ENCODE results near the gene SFXN2.
"Not testable (repeated sequence)": the region's sequence is repeated elsewhere in the genome, so short reads cannot be mapped to it uniquely, and the experiment has no call there.

The SFXN2 gene

GRCh38 chr10:102752934-102753664 is 38.7 kb downstream of the SFXN2 start:
- H3K4me3 ChIP-seq (ENCODE audit: low read depth, low read length) = no peak overlapping the region
- TF ChIP-seq, protein P1, sequence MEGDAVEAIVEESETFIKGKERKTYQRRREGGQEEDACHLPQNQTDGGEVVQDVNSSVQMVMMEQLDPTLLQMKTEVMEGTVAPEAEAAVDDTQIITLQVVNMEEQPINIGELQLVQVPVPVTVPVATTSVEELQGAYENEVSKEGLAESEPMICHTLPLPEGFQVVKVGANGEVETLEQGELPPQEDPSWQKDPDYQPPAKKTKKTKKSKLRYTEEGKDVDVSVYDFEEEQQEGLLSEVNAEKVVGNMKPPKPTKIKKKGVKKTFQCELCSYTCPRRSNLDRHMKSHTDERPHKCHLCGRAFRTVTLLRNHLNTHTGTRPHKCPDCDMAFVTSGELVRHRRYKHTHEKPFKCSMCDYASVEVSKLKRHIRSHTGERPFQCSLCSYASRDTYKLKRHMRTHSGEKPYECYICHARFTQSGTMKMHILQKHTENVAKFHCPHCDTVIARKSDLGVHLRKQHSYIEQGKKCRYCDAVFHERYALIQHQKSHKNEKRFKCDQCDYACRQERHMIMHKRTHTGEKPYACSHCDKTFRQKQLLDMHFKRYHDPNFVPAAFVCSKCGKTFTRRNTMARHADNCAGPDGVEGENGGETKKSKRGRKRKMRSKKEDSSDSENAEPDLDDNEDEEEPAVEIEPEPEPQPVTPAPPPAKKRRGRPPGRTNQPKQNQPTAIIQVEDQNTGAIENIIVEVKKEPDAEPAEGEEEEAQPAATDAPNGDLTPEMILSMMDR (IDR thresholded peaks at IDR 0.05; ENCODE audit: insufficient read depth, low read depth, low read length, missing control alignments) = peak; percentile 60
- DNase-seq (ENCODE audit: low read depth) = peak; percentile 63

- no peak for DNase-seq (ENCODE audit: low read depth)
- H3K4me3 ChIP-seq (ENCODE audit: low read depth, low read length) = no peak overlapping the region
- TF ChIP-seq, protein P1 (IDR thresholded peaks at IDR 0.05; ENCODE audit: insufficient read depth, low read depth, low read length, missing control alignments) = no peak
Measured at GRCh38 chr10:102753718-102754117, 39.3 kb downstream of the SFXN2 start.

DNA sequence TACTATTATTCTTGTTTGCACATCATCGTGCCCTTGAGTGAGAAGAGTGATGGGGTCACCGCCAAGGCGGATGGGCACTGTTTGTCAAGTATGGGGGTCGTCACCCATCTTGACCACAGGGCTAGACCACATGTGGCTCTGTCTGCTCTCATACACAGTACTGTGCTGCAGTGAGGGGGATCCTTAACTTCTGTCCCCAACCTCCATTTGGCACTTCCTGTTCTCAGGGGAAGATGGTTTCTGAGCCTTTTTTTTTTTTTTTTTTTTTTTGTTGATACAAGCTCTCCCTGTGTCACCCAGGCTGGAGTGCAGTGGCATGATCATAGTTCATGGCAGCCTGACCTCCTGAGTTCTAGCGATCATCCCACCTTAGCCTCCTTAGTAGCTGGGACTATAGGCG is 42.9 kb downstream of the SFXN2 start:
- TF ChIP-seq, protein P1 (IDR thresholded peaks at IDR 0.05; ENCODE audit: insufficient read depth, low read depth, low read length, missing control alignments) = no peak
- no peak for DNase-seq (ENCODE audit: low read depth)
- H3K4me3 ChIP-seq (ENCODE audit: low read depth, low read length) = no peak overlapping the region

GRCh38 chr10:102758240-102758932 is 44.0 kb downstream of the SFXN2 start:
- TF ChIP-seq, protein P1 (IDR thresholded peaks at IDR 0.05; ENCODE audit: insufficient read depth, low read depth, low read length, missing control alignments) = no peak
- no peak for DNase-seq (ENCODE audit: low read depth)
- no peak overlapping the region for H3K4me3 ChIP-seq (ENCODE audit: low read depth, low read length)

DNA sequence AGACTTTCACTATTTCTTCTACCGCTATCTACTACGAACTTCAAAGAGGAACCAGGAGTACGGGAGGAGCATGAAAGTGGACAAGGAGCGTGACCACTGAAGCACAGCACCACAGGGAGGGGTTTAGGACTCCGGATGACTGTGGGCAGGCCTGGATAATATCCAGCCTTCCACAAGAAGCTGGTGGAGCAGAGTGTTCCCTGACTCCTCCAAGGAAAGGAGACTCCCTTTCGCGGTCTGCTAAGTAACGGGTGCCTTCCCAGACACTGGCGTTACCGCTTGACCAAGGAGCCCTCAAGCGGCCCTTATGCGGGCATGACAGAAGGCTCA is 44.5 kb downstream of the SFXN2 start:
- H3K4me3 ChIP-seq (ENCODE audit: low read depth, low read length); DNase-seq (ENCODE audit: low read depth): not testable (repeated sequence)

- TF ChIP-seq, protein P1 (IDR thresholded peaks at IDR 0.05; ENCODE audit: insufficient read depth, low read depth, low read length, missing control alignments) = no peak
- no peak overlapping the region for H3K4me3 ChIP-seq (ENCODE audit: low read depth, low read length)
- no peak for DNase-seq (ENCODE audit: low read depth)
Measured at GRCh38 chr10:102759497-102760210, 45.2 kb downstream of the SFXN2 start.

DNA sequence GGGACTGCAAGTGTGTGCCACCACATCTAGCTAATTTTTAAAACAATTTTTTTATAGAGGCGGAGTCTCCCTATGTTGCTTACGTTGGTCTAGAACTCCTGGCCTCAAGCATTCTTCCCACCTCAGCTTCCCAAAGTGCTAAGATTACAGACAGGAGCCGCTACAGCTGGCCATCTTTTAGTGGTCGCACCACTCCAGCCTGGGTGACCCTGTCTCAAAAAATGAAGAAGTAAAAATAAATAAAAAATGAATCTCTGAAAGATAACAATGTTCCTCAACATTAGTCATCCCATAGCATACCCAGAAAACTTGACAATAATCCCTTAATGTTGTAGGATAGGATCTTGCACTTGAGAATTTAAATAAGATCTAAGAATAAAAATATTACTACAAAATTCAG is 47.5 kb downstream of the SFXN2 start:
- DNase-seq (ENCODE audit: low read depth) = no peak
- TF ChIP-seq, protein P1 (IDR thresholded peaks at IDR 0.05; ENCODE audit: insufficient read depth, low read depth, low read length, missing control alignments) = no peak
- H3K4me3 ChIP-seq (ENCODE audit: low read depth, low read length) = no peak overlapping the region
